Astrocyte (in vitro differentiated cells and primary cell): ENCODE measurements around the gene NFKB1.

Experiments used
- EZH2 ChIP-seq: IDR thresholded peaks from 2 replicates; pipeline ENCODE4 v1.6.1; 2012; ENCODE audit warnings: mild to moderate bottlenecking, low read length, inconsistent platforms; ENCODE audit not compliant: insufficient read depth
- TF ChIP-seq, protein P1 (sequence below): IDR thresholded peaks from 2 replicates; pipeline ENCODE4 v1.5.1; 2011; ENCODE audit warnings: low read depth, mild to moderate bottlenecking, inconsistent platforms, low read length, moderate library complexity; ENCODE audit not compliant: insufficient read depth

- TF ChIP-seq, protein P1, sequence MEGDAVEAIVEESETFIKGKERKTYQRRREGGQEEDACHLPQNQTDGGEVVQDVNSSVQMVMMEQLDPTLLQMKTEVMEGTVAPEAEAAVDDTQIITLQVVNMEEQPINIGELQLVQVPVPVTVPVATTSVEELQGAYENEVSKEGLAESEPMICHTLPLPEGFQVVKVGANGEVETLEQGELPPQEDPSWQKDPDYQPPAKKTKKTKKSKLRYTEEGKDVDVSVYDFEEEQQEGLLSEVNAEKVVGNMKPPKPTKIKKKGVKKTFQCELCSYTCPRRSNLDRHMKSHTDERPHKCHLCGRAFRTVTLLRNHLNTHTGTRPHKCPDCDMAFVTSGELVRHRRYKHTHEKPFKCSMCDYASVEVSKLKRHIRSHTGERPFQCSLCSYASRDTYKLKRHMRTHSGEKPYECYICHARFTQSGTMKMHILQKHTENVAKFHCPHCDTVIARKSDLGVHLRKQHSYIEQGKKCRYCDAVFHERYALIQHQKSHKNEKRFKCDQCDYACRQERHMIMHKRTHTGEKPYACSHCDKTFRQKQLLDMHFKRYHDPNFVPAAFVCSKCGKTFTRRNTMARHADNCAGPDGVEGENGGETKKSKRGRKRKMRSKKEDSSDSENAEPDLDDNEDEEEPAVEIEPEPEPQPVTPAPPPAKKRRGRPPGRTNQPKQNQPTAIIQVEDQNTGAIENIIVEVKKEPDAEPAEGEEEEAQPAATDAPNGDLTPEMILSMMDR: no peak
- no peak for TF ChIP-seq EZH2
Measured at GRCh38 chr4:102551958-102552565, 50.9 kb downstream of the NFKB1 start.
